GM12892 (cell line): Measurements from ENCODE around the gene FNDC3A.

Experiments used
- DNase-seq: peaks from one replicate; pipeline ENCODE4 v3.0.0; 2011; ENCODE audit not compliant: insufficient read length
- FAIRE-seq: peaks from 2 replicates; lab custom pipeline; 2011; peaks lifted over from hg19 to GRCh38; lab: Jason Lieb, UNC
- POLR2A ChIP-seq: IDR thresholded peaks from 2 replicates; pipeline ENCODE4 v1.6.1; 2011; ENCODE audit warnings: low read depth, low read length, control low read depth
- POLR2AphosphoS5 ChIP-seq: IDR thresholded peaks from 2 replicates; pipeline ENCODE4 v1.6.1; 2011; ENCODE audit warnings: low read depth, low read length, control low read depth
- TAF1 ChIP-seq: IDR thresholded peaks from 2 replicates; pipeline ENCODE4 v1.6.1; 2011; ENCODE audit warnings: low read depth, mild to moderate bottlenecking, control low read depth, low read length, borderline replicate concordance

Gene FNDC3A

GRCh38 chr13:49240017-49240416 lies 264.3 kb downstream of the FNDC3A start:
- DNase-seq = no peak
- FAIRE-seq = peak; percentile 78
- TF ChIP-seq POLR2AphosphoS5 = no peak

- FAIRE-seq = no peak
- no peak for DNase-seq
- TF ChIP-seq POLR2AphosphoS5 = no peak
- TF ChIP-seq POLR2A = no peak
- no peak for TF ChIP-seq TAF1
Measured at GRCh38 chr13:49241296-49241695, 265.6 kb downstream of the FNDC3A start.

DNA sequence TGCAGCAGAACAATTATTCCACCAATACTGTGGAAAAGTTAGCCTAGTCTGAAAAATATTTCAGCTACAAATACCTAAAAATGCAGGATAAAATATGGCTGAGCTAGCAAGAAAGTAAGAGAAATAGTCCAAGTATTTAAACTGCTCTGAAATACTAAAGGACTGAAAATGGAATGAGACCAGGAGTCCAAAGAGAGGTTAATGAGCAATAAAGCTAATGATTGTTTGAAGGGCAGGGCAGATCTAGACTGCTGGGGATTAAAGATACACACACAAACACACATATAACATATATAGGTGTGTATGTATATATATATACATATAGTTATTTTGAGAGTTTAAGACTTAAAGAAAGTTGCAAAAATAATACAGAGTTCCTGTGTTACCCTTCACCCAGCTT lies 269.4 kb downstream of the FNDC3A start:
- DNase-seq (no peak), FAIRE-seq (no peak)
- TF ChIP-seq TAF1 (no peak), POLR2AphosphoS5 (no peak), POLR2A (no peak)

DNA sequence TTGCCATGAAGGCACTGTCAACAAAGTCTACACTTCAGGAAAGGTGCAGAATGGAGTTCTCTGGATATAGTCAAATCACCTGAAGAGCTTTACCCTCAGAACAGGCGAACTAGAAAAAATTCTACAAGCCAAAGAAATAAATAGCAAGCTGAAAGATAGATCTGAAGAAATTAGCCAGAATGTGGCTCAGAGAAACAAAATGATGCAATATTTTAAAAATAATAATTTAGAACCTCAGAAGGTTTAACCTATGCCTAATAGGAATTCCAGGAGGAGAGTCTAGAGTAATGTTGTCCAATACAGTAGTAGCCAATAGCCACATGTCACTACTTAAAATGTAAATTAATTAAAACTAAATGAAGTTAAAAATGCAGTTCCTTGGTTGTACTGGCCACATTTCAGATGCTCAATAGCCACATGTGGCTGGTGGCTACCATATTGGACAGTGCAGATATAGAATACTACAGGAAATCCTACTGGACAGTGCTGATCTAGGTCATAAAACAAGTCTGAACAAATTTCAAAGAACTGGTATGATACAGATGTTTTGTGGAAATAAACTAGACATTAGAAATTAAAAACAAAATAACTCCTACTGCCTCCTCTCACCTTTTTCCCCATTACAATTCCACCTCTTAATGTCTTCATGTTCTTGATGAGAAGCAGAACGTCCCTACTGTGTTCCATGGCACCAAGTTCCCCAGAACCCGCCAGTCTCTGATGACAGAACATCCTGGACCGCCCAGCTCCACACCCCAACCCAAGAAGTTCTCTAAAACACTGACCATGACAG lies 271.3 kb downstream of the FNDC3A start:
- TF ChIP-seq POLR2A (no peak), TAF1 (no peak), POLR2AphosphoS5 (no peak)
- DNase-seq (no peak), FAIRE-seq (no peak)

DNA sequence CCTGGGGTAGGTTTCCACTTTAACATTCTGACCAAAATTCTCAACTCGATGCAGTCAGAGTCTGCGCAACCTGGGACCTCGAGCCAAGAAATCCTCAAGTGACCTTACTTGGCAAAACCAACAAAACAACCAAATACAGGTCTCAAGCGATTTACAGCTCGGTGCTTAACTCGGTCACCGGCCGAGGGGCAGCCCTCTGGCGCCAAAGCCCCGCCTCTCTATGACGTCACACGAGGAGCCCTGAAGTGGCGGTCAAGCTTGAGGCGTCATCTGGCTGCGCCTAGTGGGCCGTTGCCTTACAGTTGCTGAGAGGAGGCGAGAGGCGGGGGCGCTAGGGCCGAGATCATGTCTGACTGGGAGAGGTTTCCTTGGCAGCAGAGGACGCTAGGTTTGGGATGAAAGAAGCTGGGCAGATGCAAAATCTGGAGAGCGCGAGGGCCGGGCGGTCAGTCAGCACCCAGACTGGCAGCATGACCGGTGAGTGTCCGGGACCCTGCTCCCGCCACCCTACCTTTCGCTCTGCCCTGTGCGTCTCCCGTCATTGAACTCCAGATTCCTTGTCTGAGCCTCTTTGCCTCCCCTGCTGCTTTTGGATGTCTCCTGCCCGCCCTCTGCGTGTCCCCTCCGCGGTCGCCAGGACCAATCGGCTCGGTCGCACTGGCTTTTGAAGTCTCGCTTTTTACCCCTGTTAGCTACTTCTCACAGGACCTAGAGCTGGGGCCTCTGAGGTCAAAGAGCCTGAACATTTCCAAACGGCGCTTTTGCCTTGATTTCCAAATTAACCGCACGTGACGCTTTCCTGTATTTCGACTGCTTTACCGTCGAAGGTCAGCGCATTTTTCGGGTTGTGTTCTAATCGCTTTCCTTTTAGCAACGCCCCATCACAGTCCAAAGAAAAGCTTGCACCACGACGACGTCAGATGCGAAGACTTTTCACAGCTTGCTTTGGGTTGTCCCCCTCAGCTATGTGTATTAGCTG lies 272.2 kb downstream of the FNDC3A start, which contains the start of gene CDADC1:
TSS of gene CDADC1 (plus strand) at position 283 of the 979 bp plus-strand sequence. CDS start at position 396, 113 bp downstream.
- FAIRE-seq = peak; percentile 99
- peak; percentile 78 for DNase-seq
- TF ChIP-seq TAF1 = no peak
- TF ChIP-seq POLR2AphosphoS5 = peak; percentile 73; the same call in 1 of the 2 replicates
- peak; percentile 84 for TF ChIP-seq POLR2A

GRCh38 chr13:49248622-49249002 lies 272.9 kb downstream of the FNDC3A start:
- FAIRE-seq (no peak), DNase-seq (no peak)
- no peak for TF ChIP-seq POLR2A
- no peak for TF ChIP-seq POLR2AphosphoS5
- no peak for TF ChIP-seq TAF1

DNA sequence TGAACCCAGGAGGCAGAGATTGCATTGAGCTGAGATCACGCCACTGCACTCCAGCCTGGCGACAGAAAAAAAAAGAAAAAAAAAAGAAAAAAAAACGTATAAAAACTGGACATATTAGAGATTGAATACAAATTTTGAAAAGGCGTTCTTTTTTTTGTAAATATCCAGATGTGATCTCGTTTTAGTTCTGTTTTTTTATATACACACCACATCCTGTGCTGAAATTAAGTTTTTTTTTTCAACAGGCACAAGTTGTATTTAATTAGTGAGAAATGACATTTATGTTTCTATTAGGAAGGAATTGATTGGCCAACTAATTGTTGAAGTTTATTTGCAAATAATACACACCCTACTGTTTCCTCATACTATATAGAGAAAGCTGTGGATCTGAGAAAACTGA lies 275.6 kb downstream of the FNDC3A start:
- no peak for DNase-seq

DNA sequence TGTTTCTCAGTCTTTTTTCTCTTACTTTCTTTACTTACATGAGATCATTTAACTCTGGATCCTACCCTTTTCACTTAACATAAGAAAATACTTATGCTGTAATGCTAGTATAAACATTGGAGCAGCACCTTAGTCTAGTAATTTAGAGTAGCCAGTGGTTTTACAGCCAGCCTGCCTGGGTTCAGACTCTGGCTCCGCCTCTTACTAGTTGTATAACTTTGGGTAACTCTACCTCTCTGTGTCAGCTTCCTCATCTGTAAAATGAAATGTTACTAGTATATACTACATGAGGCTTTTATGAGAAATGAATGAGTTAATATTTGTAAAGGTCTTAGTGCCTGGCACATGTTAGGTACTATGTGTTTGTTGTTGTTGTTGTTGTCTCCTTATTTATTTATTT lies 277.6 kb downstream of the FNDC3A start:
- DNase-seq = no peak
- no peak for FAIRE-seq
- TF ChIP-seq POLR2A (no peak), TAF1 (no peak), POLR2AphosphoS5 (no peak)

More for the DNA sequence above, 275.6 kb downstream of the FNDC3A start:
- no peak for TF ChIP-seq TAF1
- no peak for TF ChIP-seq POLR2A
- no peak for TF ChIP-seq POLR2AphosphoS5
- no peak for FAIRE-seq

GRCh38 chr13:49254007-49254406 lies 278.3 kb downstream of the FNDC3A start:
- FAIRE-seq (no peak), DNase-seq (no peak)
- no peak for TF ChIP-seq TAF1
- TF ChIP-seq POLR2A = no peak
- no peak for TF ChIP-seq POLR2AphosphoS5

- TF ChIP-seq POLR2A (no peak), TAF1 (no peak), POLR2AphosphoS5 (no peak)
- DNase-seq (no peak), FAIRE-seq (no peak)
Measured at GRCh38 chr13:49256841-49257240, 281.1 kb downstream of the FNDC3A start.

- no peak for DNase-seq
- peak; percentile 83 for FAIRE-seq
- TF ChIP-seq TAF1 = no peak
Measured at GRCh38 chr13:49258089-49258796, 282.5 kb downstream of the FNDC3A start.
